ENCODE data around the gene CSTPP1.
A peak's percentile ranks its signal among the peaks of the same experiment; 100 is the strongest.
"Not testable (repeated sequence)": the region's sequence is repeated elsewhere in the genome, so short reads cannot be mapped to it uniquely, and the experiment has no call there.

CSTPP1 gene

GRCh38 chr11:47185305-47186075 is 248.9 kb downstream of the CSTPP1 start:
- DNase-seq: peak; percentile 77

DNA sequence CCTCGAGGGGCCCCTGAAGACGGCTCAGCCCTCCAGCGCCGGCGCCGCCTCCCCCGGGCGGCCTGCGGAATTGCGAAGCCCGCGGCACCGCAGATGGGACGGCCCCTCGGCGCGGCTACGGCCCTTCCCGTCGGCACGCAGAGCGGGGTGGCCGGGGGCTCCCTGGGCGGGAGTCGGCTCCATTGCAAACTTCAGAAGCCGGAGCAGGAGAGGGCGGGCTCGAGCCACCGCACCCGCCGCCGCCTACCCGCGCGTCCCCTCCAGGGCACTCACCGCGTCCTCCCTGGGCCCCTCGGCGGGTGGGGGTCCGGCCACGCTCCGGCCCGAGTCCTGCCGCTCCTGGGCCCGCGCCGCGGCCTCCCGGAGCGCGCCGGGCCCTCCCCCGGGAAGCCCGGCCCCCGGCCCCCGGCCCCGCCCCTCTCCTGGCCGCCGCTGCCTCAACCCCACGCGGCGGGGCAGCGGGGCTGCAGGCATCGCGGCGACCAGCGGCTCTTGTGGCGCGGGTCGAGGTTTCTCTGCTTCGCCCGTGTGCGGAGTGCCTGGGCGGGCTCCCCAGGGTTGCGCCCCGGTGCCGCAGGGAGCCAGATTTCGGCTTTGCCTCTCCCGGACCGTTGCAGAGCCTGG is 249.6 kb downstream of the CSTPP1 start, which contains the start of gene PACSIN3:
Gene PACSIN3, minus strand, starts transcription at position 359 of the 624 bp plus-strand sequence. CDS start 3,707 bp downstream, outside the sequence.
- DNase-seq: peak; percentile 70

- peak; percentile 80 for DNase-seq
These were observed 250.4 kb downstream of the CSTPP1 start for GRCh38 chr11:47186700-47187695.

DNA sequence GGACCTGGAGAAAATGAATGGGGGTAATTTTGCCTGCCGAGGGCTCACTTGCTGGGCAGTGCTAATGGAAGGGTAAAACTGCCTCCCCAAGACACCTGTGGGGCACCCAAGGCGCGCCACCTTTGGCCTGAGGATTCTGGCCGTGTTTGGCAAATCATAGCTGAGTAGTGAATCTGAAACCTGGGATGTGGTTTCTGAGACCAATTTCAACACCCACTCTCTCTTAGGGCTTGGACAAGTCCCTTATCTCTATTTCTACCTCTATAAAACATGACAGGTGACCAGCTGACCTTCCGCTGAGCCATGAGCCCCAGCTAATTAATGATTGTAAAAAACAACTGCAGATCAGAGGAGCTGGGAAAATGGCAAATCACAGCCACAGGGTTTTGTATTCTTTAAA is 251.2 kb downstream of the CSTPP1 start:
- DNase-seq: no peak

DNA sequence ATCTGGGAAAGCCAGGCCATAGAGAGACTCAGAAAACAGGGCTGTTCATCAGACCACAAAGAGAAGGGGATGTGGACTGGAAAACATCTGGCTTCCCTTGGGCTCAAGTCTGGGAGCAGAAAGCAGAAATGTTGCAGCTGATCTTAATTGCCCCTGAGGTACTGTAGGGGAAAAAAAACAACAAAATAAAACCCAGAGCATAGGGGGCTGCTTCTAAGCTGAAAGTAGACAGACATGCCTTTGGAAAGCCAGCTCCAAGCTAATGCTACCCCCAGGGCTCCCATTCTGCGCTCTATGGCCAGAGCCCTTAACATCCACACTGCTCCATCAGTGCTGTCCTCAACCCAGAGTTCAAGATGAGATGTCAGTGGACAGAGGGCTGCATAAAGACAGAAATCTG is 251.7 kb downstream of the CSTPP1 start:
- DNase-seq: peak; percentile 84

DNA sequence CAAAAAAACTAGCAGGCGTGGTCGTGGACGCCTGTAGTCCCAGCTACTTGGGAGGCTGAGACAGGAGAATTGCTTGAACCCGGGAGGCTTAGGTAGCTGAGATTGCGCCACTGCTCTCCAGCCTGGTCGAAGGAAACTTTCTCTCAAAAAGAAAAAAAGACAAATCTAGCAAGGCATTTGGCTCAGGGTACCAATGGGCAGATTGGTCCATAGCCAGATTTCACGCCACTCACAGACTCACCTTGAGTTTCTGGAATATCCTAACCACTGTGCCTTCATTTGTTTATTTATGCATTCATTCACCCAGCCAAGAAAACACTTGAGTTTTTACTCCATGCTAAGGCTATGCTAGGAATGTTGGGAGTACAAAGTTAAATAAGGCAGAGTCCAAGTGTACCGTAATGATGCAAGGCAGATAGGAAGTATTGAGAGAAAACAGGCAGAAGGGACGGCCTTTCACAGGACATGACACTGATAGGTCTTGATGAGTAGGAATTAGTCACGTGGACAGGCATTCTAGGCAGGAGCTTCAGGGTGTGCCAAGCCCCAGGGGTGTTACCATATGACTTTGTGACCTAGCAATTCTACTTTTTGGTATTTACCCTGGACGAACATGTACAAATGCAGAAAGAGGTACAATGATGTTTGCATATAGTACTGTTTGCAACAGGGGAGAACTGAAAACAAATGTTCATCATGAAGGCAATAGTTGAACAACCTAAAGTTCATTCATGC is 252.7 kb downstream of the CSTPP1 start:
- DNase-seq: peak; percentile 39

GRCh38 chr11:47191137-47191536 is 254.6 kb downstream of the CSTPP1 start:
- not testable (repeated sequence) for DNase-seq

DNA sequence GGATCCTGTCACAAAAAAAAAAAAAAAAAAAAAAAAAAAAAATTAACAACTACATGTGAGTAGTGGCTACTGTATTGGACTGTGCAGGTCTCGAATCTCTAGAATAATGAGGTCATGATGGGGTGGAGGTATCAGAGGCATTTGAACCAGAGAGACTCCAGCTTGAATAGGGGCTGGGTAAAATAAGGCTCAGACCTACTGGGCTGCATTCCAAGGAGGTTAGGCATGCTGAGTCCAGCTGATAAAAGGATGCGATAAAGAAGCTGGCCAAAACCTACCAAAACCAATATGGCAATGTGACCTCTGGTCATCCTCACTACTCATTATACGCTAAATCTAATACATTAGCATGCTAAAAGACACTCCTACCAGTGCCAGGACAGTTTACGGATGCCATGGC is 255.6 kb downstream of the CSTPP1 start:
- no peak for DNase-seq

- DNase-seq: not testable (repeated sequence)
These were observed 261.6 kb downstream of the CSTPP1 start for GRCh38 chr11:47198161-47198560.

GRCh38 chr11:47201015-47201414 is 264.5 kb downstream of the CSTPP1 start:
- no peak for DNase-seq

- no peak for DNase-seq
These were observed 266.0 kb downstream of the CSTPP1 start for GRCh38 chr11:47202576-47202975.

DNA sequence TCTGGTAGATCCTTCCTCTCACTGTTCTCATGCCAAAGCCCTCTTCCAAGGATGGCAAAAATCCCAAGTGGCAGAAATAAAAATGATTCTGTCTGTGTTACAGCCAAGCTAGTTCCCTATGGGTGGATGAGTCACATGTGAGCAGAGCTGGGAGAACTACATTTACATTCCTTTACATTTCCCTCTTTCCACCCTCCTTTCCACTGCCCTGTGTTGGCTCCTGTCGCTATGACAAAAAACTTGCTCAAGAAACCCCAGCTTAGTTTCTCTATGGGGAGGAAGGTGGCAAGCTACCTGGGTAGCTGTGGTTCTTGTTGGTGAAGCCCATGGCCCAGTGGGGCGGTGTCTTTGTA is 268.1 kb downstream of the CSTPP1 start:
- DNase-seq: no peak

- DNase-seq: not testable (repeated sequence)
These were observed 270.0 kb downstream of the CSTPP1 start for GRCh38 chr11:47206577-47206976.

GRCh38 chr11:47207459-47207858 is 270.9 kb downstream of the CSTPP1 start:
- no peak for DNase-seq

DNA sequence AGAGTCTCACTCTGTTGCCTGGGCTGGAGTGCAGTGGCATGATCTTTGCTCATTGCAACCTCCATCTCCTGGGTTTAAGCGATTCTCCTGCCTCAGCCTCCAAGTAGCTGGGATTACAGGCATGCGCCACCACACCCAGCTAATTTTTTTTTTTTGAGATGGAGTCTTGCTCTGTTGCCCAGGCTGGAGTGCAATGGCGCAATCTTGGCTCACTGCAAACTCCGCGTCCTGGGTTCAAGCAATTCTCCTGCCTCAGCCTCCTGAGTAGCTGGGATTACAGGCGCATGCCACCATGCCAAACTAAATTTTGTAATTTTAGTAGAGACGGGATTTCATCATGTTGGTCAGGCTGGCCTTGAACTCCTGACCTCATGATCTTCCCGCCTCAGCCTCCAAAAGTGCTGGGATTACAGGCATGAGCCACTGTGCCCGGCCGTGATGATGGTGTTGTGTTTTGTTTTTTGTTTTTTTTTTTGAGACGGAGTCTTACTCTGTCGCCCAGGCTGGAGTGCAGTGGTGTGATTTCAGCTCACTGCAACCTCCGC is 271.5 kb downstream of the CSTPP1 start:
- not testable (repeated sequence) for DNase-seq

GRCh38 chr11:47208628-47209027 is 272.1 kb downstream of the CSTPP1 start:
- DNase-seq: no peak

All from eye (tissue), 1 donor.